ENCODE results near the gene ANO6.
A peak's percentile ranks its signal among the peaks of the same experiment; 100 is the strongest.

Gene ANO6

GRCh38 chr12:45415393-45415817 is 199.5 kb downstream of the ANO6 start:
- peak; percentile 47 to 64 for DNase-seq

DNA sequence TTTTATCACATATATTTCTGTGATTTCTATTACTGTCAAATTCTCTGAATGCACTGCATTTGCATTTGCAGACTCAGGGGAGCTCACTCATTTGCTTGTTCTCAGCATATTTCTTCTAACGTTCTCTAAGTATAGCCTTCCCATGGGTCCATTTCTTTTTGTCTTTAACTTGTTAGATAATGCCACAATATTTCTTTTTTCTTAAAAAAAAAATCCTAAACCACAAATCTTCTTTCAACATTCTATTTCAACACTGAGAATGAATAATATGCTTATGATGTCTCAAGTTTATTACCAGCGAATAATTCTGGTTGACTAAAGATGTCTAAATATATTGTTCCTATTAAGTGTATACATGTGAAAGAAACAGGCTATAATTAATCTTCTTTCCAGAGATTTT is 200.2 kb downstream of the ANO6 start:
- no peak for DNase-seq

DNA sequence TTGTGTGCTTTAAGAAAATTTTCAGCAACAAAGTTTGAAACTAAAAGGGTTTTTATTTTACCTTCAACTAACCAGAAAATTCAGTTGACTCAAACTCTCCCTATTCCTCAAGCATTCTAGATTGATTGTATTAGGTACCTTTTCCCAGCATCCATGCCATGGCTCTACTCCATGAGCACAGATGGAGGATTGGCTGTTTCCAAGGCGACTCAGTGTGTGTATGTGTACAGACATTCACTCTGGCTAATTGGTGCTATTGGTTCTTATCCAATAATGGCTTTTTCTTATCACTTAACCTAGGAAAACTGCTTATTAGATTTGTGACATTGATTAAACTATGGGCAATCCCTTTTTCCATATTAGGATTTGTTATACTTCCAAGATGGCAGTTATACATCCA is 202.6 kb downstream of the ANO6 start:
- DNase-seq, result no peak

GRCh38 chr12:45419317-45419814 is 203.5 kb downstream of the ANO6 start:
- DNase-seq, result no peak

GRCh38 chr12:45421736-45422135 is 205.8 kb downstream of the ANO6 start:
- no peak for DNase-seq

- no peak for DNase-seq
Measured at GRCh38 chr12:45423931-45424330, 208.0 kb downstream of the ANO6 start.

DNA sequence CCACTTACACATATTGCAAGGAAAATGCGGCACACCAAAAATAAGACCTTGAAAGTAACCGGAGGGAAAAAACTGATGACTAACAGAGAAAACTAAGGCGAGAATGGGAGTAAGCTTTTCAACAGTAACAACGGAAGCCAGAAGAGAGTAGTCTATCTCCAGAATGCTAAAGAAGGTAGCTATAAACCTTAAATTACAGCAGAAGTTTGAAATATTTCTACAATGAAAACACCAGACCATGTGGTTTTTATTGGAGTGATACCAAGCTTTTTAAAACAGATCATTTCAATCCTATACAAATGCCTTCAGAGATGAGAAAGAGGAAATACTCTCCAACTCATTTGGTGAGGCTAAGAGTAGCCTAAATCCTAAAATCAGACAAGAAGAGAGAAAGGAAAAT is 209.5 kb downstream of the ANO6 start:
- no peak for DNase-seq

- DNase-seq, result no peak
Measured at GRCh38 chr12:45426294-45426693, 210.4 kb downstream of the ANO6 start.

DNA sequence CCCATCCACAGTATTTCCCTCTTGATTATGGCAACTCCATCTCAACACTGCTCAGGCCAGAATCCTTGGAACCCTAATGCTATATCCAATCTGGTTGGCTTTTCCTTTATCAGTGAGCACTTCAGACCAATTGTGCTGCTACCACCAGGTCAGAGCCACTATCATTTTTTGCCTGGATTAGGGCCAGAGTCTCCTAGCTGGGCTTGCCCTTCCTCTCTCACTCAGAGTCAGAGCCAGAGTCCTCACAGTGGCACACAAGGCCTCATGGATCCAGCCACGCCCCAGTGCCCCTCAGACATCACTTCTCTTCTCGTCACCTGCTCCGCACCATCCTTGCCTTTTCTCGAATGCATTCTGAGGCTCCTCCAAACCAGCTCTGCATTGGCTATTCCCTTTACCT is 211.1 kb downstream of the ANO6 start:
- no peak for DNase-seq

- DNase-seq, result no peak
Measured at GRCh38 chr12:45429831-45430230, 213.9 kb downstream of the ANO6 start.

DNA sequence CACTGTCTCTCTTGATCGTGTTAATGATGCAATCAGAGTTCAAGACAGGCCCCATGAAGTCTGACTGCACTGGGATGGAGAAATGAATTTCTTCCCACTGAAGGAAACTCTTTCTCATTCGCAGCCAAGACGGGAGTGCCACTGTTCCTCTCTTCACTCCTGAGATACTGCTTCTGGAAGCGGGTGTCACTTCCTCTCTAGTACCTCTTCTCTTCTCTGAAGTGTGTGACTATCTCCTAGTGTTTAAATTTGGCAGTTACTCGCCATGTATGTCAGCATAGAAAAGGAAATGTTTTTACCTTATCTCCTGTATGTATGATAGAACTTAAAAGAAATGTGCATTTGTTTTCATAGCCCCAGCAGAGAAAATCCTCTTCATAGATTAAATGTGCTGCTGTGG is 215.2 kb downstream of the ANO6 start:
- DNase-seq, result peak in 1 of 2 experiments; percentile 11

DNA sequence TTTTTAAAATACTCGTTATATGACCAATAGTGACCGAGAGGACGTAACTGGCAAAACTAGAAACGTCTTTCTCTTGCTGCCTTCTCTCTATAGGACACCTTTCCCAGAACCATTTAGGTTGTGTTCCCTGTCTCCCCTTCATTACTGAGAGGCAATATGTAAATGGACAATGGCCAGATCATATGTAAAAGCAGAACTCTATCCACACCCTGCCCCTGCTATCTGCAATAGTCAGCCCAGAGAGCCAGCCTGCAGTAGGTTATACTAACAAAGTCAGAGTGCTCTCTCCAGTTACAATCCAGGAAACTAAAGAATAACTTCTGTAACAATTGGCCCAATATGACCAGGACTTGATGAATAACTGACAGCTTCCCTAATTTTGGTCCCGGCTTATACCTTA is 216.8 kb downstream of the ANO6 start:
- no peak for DNase-seq

- DNase-seq, result no peak
Measured at GRCh38 chr12:45433441-45433868, 217.6 kb downstream of the ANO6 start.

DNA sequence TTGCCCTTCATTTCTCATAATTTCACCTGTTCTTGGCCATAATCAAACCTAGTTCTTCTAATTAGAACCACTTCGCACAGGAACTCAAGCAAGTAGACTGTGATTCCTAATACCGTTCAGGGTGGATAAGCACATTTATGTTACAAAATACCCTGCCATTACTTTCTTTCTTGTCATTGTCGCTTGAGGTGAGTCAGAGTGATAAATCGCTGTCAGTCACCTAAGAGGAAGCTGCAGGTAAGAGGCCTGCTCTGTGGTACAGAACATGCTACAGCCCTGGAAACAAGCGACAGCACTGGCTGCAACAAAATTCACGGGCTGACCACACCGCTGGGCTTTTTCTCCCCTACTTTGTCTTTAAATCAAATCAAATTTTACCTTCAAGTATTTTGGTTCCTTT is 218.2 kb downstream of the ANO6 start:
- DNase-seq, result no peak

GRCh38 chr12:45435945-45436710 is 220.2 kb downstream of the ANO6 start:
- DNase-seq, result peak; percentile 73 to 78

GRCh38 chr12:45439039-45439438 is 223.1 kb downstream of the ANO6 start:
- DNase-seq, result no peak

DNA sequence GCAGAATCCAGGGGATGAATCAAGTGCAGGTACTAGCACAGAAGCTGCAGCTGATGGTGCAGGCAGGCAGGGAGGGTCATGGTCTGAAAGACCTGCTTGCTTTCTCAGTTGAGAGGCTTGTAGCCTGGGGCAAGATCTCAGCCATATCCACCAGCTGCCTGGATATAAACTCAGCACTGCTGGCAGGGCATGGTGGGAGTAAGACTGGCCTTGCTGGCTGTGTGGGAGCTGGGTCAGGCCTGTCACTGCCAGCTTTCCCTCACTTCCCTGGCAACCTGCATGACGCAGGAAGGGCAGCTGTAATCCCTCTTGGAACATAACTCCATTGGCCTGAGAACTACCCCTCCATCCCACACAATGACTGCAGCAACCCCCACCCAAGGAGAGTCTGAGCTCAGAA is 230.1 kb downstream of the ANO6 start:
- DNase-seq, result no peak

DNA sequence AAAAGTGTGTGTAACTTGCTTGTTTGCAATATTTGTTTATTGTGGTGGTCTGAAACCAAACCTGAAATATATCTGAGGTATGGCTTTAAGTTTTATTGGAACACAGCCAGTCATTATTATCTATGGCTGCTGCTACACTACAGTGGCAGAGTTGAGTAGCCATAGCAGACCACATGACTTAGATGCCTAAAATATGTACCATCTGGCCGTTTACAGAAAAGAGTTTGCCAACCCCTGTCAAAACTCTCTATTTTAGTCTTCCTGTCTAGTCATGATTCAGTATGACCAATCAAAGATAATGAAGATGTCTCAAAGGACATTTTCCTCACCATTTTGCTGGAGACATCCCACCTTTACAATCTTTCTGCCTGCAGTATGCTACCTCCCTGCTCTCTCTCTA is 242.3 kb downstream of the ANO6 start:
- DNase-seq, result no peak

DNA sequence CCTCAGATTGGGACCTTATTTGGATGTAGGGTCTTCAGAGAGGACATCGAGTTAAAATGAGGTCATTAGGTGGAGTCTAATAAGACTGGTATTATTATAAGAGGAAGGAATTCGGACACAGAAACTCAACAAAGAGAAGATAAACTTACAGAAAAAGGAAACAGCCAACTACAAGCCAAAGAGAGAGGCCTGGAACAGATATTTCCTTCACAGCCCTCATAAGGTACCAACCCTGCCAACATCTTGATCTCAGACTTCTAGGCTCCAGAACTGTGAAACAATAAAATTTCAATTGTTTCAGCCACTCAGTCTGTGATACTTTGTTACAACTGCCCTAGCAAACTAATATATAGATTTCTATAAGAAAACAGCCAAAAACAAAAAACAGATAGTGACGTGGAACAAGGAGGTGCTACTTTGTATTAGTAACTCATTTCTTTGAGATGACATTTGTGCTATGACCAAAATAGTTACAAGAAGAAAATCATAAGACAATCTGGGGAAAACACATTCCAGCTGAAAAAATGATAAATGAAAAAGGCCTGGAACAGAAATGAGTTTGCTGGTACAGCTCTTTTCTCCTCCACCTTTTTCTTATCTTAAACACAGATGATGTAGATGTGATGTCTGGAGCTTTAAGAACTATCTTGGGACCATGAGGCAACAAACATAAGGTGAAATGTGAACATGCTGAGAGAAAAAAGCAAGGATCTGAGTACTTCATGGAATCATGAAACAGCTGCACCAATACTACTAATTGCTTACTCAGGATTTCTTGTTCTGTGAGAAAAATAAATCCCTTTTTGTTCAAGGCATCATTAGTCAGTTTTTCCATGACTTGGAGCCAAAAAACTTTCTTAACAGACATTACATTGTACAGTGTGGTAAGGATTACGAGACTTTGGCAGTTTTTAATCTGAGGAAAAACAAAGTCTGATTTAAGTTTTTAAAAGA is 243.2 kb downstream of the ANO6 start:
- no peak for DNase-seq

GRCh38 chr12:45462506-45462905 is 246.6 kb downstream of the ANO6 start:
- no peak for DNase-seq

DNA sequence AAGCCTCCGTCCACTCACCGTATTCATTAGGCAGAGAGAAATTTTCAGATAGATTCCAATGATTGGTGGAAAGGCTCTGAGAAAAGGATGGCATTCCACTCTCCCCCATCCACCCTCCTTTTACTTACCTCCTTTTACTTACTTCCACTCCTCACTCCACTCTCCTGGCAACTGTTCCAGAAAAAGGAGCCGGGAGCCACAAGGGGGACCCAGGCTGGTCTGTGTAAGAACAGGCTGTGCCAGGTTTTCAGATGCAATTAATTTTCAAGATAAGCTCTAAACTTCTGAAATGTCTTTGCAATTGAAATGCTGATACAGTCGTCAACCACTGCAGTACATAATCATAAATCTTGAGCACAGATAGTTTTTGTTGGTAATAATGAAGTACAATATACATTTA is 248.8 kb downstream of the ANO6 start:
- no peak for DNase-seq

DNA sequence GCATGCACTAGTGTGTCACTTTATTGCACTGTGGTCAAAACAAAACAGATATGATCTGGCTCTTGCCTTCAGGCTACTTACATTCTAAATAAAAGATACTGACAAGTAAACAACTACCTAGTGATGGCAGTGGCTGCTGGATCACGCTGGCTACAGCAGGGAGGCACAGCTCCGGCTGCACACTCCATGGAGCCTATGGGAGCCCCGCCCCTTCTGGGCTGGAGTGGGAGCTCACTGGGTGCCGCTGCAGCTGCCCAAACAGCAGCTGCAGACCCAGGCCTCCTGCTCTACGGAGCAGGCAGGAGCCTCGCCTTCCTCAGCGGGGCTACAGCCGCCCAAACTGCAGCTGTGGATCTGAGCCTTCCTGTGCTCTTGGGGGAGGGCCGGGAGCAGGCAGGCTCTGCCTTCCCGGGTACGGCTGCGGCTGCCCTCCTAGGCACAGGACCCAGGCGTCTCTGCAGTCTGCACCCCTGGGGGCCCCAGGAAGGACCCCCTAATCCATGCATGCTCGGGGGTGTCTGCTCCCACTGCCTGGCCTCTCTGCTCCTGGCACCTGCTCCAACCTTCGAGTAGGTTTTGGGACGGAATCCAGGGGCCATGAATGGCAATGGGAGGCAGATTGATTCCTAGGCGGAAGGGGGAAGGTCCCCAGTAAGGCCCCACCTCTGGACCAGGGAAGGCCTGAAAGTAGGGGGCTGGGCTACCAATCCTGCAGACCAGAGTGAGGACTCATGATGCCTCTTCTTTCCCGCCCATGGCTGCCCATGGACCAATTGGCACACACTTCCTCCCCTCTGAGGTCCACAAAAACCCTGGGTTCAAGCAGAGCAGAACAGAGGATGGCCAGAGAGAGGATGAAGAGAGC is 253.1 kb downstream of the ANO6 start:
- no peak for DNase-seq

GRCh38 chr12:45469902-45470301 is 254.0 kb downstream of the ANO6 start:
- peak in 1 of 2 experiments; percentile 21 for DNase-seq

Data from Kasumi-1 (cell line).